GM18868 (cell line): Measurements from ENCODE around the gene CYFIP1.

Experiments
- ATAC-seq: cut with Tn5 transposase; IDR thresholded peaks from one replicate; pipeline ENCODE4 v1.9.1; 2021; ENCODE audit warnings: mild to moderate bottlenecking, moderate library complexity; ENCODE audit not compliant: unreplicated experiment

The CYFIP1 gene

GRCh38 chr15:22951031-22951380 lies 29.2 kb downstream of the CYFIP1 start:
- no peak for ATAC-seq

GRCh38 chr15:22950256-22950990 lies 29.7 kb downstream of the CYFIP1 start:
- ATAC-seq: no peak

GRCh38 chr15:22949074-22949547 lies 31.1 kb downstream of the CYFIP1 start:
- peak; percentile 94 for ATAC-seq

GRCh38 chr15:22948056-22948455 lies 32.1 kb downstream of the CYFIP1 start:
- no peak for ATAC-seq

DNA sequence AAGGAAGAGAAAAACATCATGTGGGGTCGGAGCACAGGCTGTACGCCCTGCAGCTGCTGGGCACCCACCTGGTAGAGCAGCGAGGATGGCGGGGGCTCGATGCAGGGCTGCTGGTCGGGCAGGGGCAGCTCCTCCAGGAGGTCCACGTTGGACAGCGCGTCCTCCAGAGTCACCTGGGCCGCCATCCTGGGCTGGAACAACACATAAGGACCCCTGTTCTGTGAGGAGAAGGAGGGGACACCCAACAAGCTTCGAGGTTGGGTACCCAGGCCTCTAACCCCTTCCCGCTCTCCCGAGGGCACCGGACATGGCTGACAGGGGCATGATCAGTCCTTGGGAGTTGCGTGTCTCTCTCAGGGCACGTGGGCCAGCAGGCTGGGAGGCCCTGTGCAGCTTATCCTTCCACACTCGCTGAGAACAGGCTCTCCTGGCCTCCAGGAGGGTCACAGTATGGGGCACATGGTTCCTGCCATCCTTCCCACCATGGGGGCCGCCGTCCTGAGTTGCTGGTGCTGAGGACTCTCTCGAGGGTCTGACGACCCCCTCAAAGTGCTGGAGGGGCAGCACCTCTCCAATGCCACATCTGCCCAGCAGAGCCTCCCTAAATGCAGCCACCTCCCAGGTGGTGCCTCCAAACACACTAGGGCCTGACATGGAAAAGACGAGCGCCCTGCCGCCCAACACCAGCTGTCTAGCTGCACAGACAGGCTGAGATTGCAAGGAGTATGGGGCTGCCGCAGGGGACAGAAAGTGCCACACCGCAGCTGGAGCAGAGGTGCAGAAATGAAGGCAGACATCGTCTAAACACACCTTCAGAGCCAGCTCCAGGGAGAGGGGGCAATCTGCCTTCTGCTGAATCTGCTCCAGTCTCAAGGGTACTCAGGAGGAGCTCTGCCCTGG lies 32.8 kb downstream of the CYFIP1 start:
- ATAC-seq: no peak

DNA sequence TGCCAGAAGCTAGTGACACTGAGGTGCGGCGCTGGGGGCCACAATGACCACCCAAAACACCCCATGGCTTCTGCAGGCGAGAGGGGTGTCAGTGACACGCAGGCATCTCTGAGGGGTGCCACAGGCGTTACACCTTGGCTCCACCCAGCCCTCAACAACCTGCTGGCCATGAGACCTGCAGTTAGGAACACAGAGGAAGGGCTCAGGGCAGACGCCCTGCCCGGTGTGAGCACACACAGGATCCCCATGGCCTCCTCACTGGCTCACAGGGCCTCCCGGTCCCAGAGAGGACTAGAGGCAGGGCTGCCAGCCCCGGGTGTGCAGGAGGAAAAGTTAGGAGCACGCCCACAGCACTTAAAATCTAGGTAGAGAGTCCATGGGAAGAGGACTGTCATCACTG lies 35.1 kb downstream of the CYFIP1 start:
- no peak for ATAC-seq

GRCh38 chr15:22944651-22945050 lies 35.5 kb downstream of the CYFIP1 start:
- no peak for ATAC-seq

DNA sequence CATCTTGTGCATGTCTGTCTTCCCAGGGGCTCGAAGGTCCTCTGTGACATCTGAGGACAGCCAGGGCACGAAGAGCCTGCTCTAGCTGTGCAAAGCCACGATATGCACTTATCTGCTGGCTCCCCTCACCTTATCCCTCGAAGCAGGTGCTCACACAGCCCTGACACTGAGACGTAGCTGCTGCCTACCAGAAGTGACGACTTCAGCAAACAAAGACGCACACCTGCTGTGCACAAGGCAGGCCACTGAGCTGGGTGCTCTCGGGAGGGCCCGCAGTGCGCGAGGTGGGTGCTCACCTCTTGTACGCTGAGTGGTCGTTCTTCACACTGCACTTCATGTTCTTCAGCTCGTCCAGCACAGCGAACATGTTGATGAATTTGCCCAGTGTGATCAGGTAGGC lies 37.3 kb downstream of the CYFIP1 start:
- ATAC-seq: no peak

GRCh38 chr15:22942306-22942855 lies 37.8 kb downstream of the CYFIP1 start:
- ATAC-seq: no peak

DNA sequence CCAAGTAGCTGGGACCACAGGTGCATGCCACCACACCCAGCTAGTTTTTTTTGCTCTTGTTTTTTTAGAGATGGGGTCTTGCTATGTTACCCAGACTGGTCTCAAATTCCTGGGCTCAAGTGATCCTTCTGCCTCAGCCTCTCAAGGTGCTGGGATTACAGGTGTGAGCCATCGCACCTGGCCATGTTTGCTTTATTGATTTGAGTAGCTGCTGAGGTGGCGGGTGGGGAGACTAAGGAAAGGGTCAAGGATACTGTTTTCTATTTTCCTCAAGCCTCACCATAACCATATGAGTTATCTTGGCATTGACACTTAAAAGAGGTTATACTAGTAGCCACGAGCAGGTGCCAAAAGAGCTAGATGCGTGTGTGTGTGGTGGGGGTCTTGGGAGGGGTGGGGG lies 39.0 kb downstream of the CYFIP1 start:
- ATAC-seq: no peak

DNA sequence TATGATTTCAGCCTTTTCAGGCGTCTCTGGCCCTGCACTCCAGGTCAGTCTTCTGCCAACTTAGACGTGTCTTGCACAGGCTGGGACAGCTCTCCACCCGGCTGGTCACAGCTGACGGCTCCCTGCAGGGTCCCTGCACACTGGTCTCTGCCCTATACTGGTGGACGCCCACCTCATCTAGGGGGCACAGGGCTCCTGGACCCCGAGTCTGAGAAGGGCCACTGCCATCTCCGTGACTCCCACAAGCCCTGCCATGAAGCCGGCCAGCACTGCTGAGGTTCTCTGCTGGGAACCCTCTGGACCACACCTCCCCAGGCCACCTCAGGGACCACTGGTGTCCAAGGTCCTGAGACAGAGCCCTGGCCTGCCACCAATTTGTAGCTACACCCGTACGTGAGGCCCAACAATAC lies 40.5 kb downstream of the CYFIP1 start:
- ATAC-seq: no peak

GRCh38 chr15:22939051-22939450 lies 41.1 kb downstream of the CYFIP1 start:
- no peak for ATAC-seq

GRCh38 chr15:22936577-22937472 lies 43.3 kb downstream of the CYFIP1 start:
- ATAC-seq: peak; percentile 91

- no peak for ATAC-seq
These were observed 46.5 kb downstream of the CYFIP1 start for GRCh38 chr15:22933641-22934061.

DNA sequence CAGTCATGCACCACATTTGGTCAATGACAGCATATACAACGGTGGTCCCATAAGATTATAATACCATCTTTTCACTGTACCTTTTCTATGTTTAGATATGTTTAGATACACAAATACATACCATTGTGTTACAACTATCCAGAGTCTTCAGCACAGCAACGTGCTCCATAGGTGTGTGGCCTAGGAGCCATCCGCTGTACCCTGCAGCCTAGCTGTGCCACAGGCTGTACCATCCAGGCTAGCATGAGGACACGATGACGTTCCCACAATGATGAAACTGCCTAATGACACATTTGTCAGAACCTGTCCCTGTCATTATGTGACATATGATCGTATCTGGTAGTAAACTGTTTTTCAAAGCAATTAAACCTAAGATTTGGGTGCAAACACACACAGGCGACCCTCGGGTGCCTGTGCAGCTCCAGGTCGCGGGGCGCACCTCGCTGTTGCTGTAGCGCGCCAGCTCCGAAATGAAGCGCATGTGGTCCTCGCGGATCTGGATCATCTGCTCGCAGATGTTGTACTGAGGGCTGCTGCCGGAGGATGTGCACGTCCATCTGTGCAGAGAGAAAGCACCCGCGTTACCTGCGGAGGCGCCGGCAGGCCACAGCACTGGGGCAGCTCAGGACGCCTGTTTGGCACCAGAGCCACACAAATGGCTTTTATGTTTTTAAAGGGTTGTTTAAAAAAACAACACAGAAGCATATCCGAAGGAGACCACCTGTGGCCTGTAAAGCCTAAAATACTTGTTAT lies 48.2 kb downstream of the CYFIP1 start:
- ATAC-seq: no peak

- no peak for ATAC-seq
These were observed 49.2 kb downstream of the CYFIP1 start for GRCh38 chr15:22930782-22931484.

DNA sequence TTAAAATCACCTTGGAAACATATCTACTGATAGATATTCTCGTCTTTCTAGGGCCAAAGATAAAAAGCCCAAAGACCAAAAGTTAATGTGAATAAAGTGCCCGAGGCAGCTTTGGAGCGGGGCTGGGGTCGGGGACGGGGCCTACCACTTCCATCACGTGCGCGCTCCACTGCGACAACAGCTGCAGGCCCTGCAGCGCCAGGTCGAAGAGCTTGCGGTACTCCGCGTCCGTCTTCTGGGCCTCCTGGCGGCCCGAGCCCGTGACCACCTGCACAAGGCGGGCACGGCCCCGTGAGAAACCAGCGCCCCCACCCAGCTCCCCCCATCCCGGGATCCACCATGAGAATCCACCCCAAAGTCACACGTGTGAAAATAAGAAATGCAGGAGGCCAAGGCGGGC lies 52.4 kb downstream of the CYFIP1 start:
- no peak for ATAC-seq

DNA sequence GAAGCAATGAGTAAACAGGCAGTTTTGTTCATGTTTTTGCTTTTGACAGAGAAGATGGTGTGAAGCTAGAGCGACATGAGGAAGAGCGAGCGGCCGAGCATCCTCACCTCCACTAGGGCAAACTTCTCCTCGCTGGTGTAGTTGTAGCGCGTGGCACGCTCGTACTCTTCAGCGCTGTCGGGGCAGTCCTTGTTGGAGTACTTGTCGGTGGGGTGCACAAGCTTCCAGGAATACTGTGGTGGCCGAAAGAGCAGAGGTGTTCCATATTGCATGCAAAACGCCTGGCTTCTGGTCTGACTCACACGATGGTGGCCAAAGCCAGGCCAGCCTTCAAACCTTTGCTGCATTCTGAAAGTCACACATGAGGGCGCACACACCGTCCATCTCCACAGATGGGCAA lies 54.3 kb downstream of the CYFIP1 start:
- no peak for ATAC-seq

DNA sequence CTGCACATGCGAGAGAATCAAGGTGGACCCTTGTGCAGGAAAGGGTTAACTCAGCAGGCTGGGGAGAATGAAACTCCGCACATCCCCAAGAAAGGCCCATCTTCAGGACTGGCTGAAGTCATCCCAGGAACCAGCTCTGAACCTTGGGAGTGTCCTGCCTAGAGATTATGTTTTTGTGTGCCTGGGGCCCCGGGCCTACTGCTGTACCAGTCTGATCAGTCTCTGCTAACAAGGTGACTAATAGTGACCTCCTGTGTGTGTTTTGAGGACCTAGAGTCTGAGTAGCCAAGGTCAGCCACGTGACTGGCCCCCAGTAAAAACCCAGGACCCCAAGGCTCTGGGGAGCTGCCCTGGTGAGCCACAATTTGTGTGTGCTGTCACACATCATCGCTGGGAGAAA lies 58.2 kb downstream of the CYFIP1 start:
- no peak for ATAC-seq
